Hepatocyte (in vitro differentiated cells): Measurements from ENCODE around the gene FIZ1. TPM values are rescaled to one million over a fixed set of nuclear protein-coding genes. Genes with fewer than 3 reads are reported as not detected.

Source experiments
- DNase-seq: peaks from one replicate; pipeline ENCODE4 v3.0.0-alpha.2; 2016; ENCODE audit warnings: low spot score
- H2AFZ ChIP-seq: fragments of 200-600 bp; sonication (generic); 2 replicates; pipeline ENCODE4 v1.6.0; 2016; ENCODE audit warnings: antibody characterized with exemption, mild to moderate bottlenecking
- H3K27ac ChIP-seq: fragments of 200-600 bp; sonication (generic); 2 replicates; pipeline ENCODE4 v1.5.1; 2016; ENCODE audit warnings: mild to moderate bottlenecking
- H3K27me3 ChIP-seq: fragments of 200-600 bp; sonication (generic); 2 replicates; pipeline ENCODE4 v1.6.1; 2016
- H3K36me3 ChIP-seq: fragments of 200-600 bp; sonication (generic); replicated peaks from 2 replicates; pipeline ENCODE4 v1.5.1; 2016; ENCODE audit warnings: low read depth; ENCODE audit not compliant: insufficient read depth
- H3K4me1 ChIP-seq: fragments of 200-600 bp; sonication (generic); 2 replicates; pipeline ENCODE4 v1.5.1; 2016; ENCODE audit warnings: mild to moderate bottlenecking, moderate library complexity; ENCODE audit not compliant: insufficient read depth
- H3K4me2 ChIP-seq: fragments of 200-600 bp; sonication (generic); 2 replicates; pipeline ENCODE4 v1.6.0; 2016
- H3K4me3 ChIP-seq: fragments of 200-600 bp; sonication (generic); 2 replicates; pipeline ENCODE4 v1.5.1; 2016; ENCODE audit warnings: mild to moderate bottlenecking
- H3K79me2 ChIP-seq: fragments of 200-600 bp; sonication (generic); 2 replicates; pipeline ENCODE4 v1.6.0; 2017; ENCODE audit warnings: mild to moderate bottlenecking
- H3K9me2 ChIP-seq: fragments of 200-600 bp; sonication (generic); replicated peaks from 2 replicates; pipeline ENCODE4 v1.6.0; 2017; ENCODE audit warnings: mild to moderate bottlenecking; ENCODE audit not compliant: insufficient read depth
- H3K9me3 ChIP-seq: fragments of 200-600 bp; sonication (generic); 2 replicates; pipeline ENCODE4 v1.5.1; 2016; ENCODE audit warnings: low read depth, mild to moderate bottlenecking
- H4K20me1 ChIP-seq: fragments of 200-600 bp; sonication (generic); 2 replicates; pipeline ENCODE4 v1.6.0; 2016; ENCODE audit warnings: mild to moderate bottlenecking; ENCODE audit not compliant: insufficient read depth, poor library complexity, severe bottlenecking
- CTCF ChIP-seq: fragments of 200-600 bp; sonication (generic); IDR thresholded peaks from 2 replicates; pipeline ENCODE4 v1.5.1; 2016; ENCODE audit warnings: antibody characterized with exemption, mild to moderate bottlenecking; ENCODE audit not compliant: poor library complexity
- EZH2 ChIP-seq: fragments of 200-600 bp; sonication (generic); IDR thresholded peaks from 2 replicates; pipeline ENCODE4 v1.6.1; 2016; ENCODE audit warnings: antibody characterized with exemption, mild to moderate bottlenecking, borderline replicate concordance
- EZH2phosphoT487 ChIP-seq: fragments of 200-600 bp; sonication (generic); IDR thresholded peaks from one replicate; pipeline ENCODE4 v1.6.1; 2018; ENCODE audit warnings: antibody characterized with exemption, mild to moderate bottlenecking, low read depth, moderate library complexity; ENCODE audit not compliant: unreplicated experiment, severe bottlenecking
- WGBS: methylation state at CpG from one replicate; pipeline ENCODE4 v1.1.6; 2016; ENCODE audit warnings: low lambda C conversion rate; ENCODE audit errors: missing lambda C conversion rate; 5-methylcytosine and 5-hydroxymethylcytosine counted together
- polyA plus RNA-seq: library from polyadenylated mRNA; unstranded; fragments of >200 nt; fragmentation: Nextera tagmentation; extraction: Ambion mirVana; gene quantifications from 2 replicates; pipeline ENCODE4 v1.2.1, GENCODE V29; 2016
- total RNA-seq: library from RNA; depleted of rRNA; stranded (reverse); fragments of >200 nt; gene quantifications from 2 replicates; pipeline ENCODE4 v1.2.3, GENCODE V29; 2014

The FIZ1 gene
- total and polyA plus RNA-seq, 2 experiments from 2014 or later, result 3.8 to 16.4 TPM

- no peak overlapping the region for H2AFZ ChIP-seq
- no peaks in the 10 kb centered on the region for H3K4me1 ChIP-seq
- H3K36me3 ChIP-seq, result no peaks in the 10 kb centered on the region
- no peak overlapping the region for H3K27ac ChIP-seq
- peaks cover 34% of the 10 kb centered on the region for H3K79me2 ChIP-seq
- no peak for DNase-seq
- H3K4me2 ChIP-seq, result no peak overlapping the region
- no peak for TF ChIP-seq EZH2phosphoT487
- no peak for TF ChIP-seq CTCF
- TF ChIP-seq EZH2, result no peak
- 98% methylated on average over 16 of the region's 27 CpGs for WGBS
- H3K27me3 ChIP-seq, result no peaks in the 10 kb centered on the region
- H4K20me1 ChIP-seq, result peaks cover 4% of the 10 kb centered on the region
- H3K9me2 ChIP-seq, result no peaks in the 10 kb centered on the region
- no peak overlapping the region for H3K4me3 ChIP-seq
- H3K9me3 ChIP-seq, result no peaks in the 10 kb centered on the region
Observed at GRCh38 chr19:55613396-55613795, 14.1 kb upstream of the FIZ1 start.

- 95% methylated on average over 3 of the region's 3 CpGs for WGBS
- Histone ChIP-seq H3K9me2 (no peaks in the 10 kb centered on the region), H3K36me3 (no peaks in the 10 kb centered on the region), H3K79me2 (peaks cover 45% of the 10 kb centered on the region), H3K4me1 (no peaks in the 10 kb centered on the region), H3K9me3 (no peaks in the 10 kb centered on the region), H3K27ac (no peak overlapping the region), H3K27me3 (no peaks in the 10 kb centered on the region), H3K4me2 (no peak overlapping the region), H3K4me3 (no peak overlapping the region), H4K20me1 (peaks cover 6% of the 10 kb centered on the region), H2AFZ (no peak overlapping the region)
- DNase-seq, result no peak
- no peak for TF ChIP-seq CTCF
- TF ChIP-seq EZH2phosphoT487, result no peak
- TF ChIP-seq EZH2, result no peak
Observed at GRCh38 chr19:55611983-55612645, 12.8 kb upstream of the FIZ1 start.

GRCh38 chr19:55611300-55611982, 12.1 kb upstream of the FIZ1 start:
- H3K36me3 ChIP-seq, result no peaks in the 10 kb centered on the region
- H3K4me2 ChIP-seq, result no peak overlapping the region
- no peak overlapping the region for H2AFZ ChIP-seq
- no peak overlapping the region for H3K27ac ChIP-seq
- H4K20me1 ChIP-seq, result peaks cover 6% of the 10 kb centered on the region
- no peaks in the 10 kb centered on the region for H3K9me2 ChIP-seq
- H3K9me3 ChIP-seq, result no peaks in the 10 kb centered on the region
- 93% methylated on average over 14 of the region's 15 CpGs for WGBS
- no peak for TF ChIP-seq EZH2
- peaks cover 52% of the 10 kb centered on the region for H3K79me2 ChIP-seq
- H3K4me3 ChIP-seq, result no peak overlapping the region
- H3K27me3 ChIP-seq, result no peaks in the 10 kb centered on the region
- no peak for DNase-seq
- peaks cover 5% of the 10 kb centered on the region for H3K4me1 ChIP-seq

- no peaks in the 10 kb centered on the region for H3K36me3 ChIP-seq
- peaks cover 8% of the 10 kb centered on the region for H3K4me1 ChIP-seq
- peaks cover 57% of the 10 kb centered on the region for H3K79me2 ChIP-seq
- H2AFZ ChIP-seq, result no peak overlapping the region
- 95% methylated on average over 5 of the region's 5 CpGs for WGBS
- DNase-seq, result no peak
- no peak overlapping the region for H3K4me2 ChIP-seq
- peaks cover 6% of the 10 kb centered on the region for H4K20me1 ChIP-seq
- no peak overlapping the region for H3K4me3 ChIP-seq
- H3K27me3 ChIP-seq, result no peaks in the 10 kb centered on the region
- TF ChIP-seq EZH2, result no peak
- no peak overlapping the region for H3K27ac ChIP-seq
- H3K9me2 ChIP-seq, result no peaks in the 10 kb centered on the region
- H3K9me3 ChIP-seq, result no peaks in the 10 kb centered on the region
Observed at GRCh38 chr19:55609326-55609725, 10.0 kb upstream of the FIZ1 start.
